ENCODE measurements around the gene RPRML. TPM values are rescaled to one million over a fixed set of nuclear protein-coding genes. Genes with fewer than 3 reads are reported as not detected.
A peak's percentile ranks its signal among the peaks of the same experiment; 100 is the strongest.

RPRML gene
- total RNA-seq, 1 experiment from 2014 or later = 1.3 TPM

DNA sequence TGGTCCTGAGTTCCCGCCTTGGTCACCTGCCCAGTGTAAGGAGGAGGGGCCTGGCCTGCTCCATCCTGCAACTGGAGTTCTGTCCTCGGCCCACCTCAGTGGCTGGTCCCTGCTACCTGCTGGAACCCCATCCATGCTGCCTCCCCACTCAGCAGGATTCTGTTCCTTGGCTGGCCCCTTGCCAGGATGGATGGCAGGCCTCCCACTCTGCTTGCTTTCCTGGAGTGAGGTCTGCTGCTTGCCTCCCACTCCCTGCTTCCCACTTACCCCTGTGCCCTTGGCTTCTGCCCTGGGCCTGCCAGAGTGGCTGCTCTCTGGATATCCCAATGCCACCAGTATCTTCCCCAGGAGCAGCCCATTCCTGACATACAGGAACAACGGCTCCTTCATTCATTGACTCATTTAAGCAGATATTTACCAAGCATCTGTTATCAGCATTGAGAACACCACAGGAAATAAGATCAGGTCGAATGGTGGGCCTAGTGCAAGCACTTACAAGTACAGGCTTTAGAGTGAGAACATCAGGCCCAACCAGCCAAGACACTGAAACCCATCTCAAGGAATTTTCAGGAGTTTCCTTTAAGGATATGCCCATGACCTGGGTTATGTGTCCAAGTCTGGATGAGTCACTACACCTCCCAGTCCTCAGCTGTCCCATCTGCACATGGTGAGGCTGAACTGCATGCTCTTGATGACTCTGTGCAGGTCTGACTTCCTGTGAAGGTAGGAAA lies 17.0 kb upstream of the RPRML start:
- no peak overlapping the region for H2AK5ac ChIP-seq (ENCODE audit: insufficient read length, low read length)
- H3K14ac ChIP-seq (ENCODE audit: insufficient read depth, low read length) = no peak overlapping the region
- H4K8ac ChIP-seq (replicated peaks; ENCODE audit: insufficient read length, low read depth, low read length) = no peak overlapping the region
- H2BK5ac ChIP-seq (ENCODE audit: insufficient read length, low read length) = no peak overlapping the region
- no peak overlapping the region for H3K9ac ChIP-seq (ENCODE audit: extremely low read depth, insufficient read length, low read length)
- TF ChIP-seq, protein P1, sequence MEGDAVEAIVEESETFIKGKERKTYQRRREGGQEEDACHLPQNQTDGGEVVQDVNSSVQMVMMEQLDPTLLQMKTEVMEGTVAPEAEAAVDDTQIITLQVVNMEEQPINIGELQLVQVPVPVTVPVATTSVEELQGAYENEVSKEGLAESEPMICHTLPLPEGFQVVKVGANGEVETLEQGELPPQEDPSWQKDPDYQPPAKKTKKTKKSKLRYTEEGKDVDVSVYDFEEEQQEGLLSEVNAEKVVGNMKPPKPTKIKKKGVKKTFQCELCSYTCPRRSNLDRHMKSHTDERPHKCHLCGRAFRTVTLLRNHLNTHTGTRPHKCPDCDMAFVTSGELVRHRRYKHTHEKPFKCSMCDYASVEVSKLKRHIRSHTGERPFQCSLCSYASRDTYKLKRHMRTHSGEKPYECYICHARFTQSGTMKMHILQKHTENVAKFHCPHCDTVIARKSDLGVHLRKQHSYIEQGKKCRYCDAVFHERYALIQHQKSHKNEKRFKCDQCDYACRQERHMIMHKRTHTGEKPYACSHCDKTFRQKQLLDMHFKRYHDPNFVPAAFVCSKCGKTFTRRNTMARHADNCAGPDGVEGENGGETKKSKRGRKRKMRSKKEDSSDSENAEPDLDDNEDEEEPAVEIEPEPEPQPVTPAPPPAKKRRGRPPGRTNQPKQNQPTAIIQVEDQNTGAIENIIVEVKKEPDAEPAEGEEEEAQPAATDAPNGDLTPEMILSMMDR (conservative IDR thresholded peaks at IDR 0.05) = no peak
- H3K27ac Mint-ChIP-seq = no peak overlapping the region
- no peaks in the 10 kb centered on the region; the same call in none of the 2 replicates for H3K27me3 Mint-ChIP-seq (ENCODE audit: low read depth)
- H3K79me2 ChIP-seq (ENCODE audit: insufficient read depth, low read length) = no peaks in the 10 kb centered on the region
- H3K4me3 Mint-ChIP-seq = peak overlapping the region in 1 of 2 experiments; percentile 8; a peak in 1 of 5 replicates
- no peak overlapping the region for H2BK12ac ChIP-seq (ENCODE audit: insufficient read length, low read depth, low read length)
- H4K91ac ChIP-seq (ENCODE audit: insufficient read length, low read depth, low read length) = no peak overlapping the region
- H3K18ac ChIP-seq (ENCODE audit: insufficient read length, low read depth, low read length) = no peak overlapping the region
- no peaks in the 10 kb centered on the region for H3K4me1 ChIP-seq (ENCODE audit: insufficient read depth, low read length)
- H3K27me3 ChIP-seq (ENCODE audit: insufficient read depth, low read length) = no peaks in the 10 kb centered on the region
- no peak overlapping the region for H3K4ac ChIP-seq (ENCODE audit: low read depth, low read length)
- peaks cover 0 to 5% of the 10 kb centered on the region in 2 experiments; a peak in 1 of 4 replicates for H3K4me1 Mint-ChIP-seq
- no peak overlapping the region for H3K27ac ChIP-seq (ENCODE audit: insufficient read length, low read depth, low read length)
- H2BK20ac ChIP-seq (ENCODE audit: low read depth, low read length, poor library complexity, severe bottlenecking) = no peak overlapping the region
- H3K23me2 ChIP-seq (ENCODE audit: insufficient read length, low read depth, low read length, poor library complexity, severe bottlenecking) = no peaks in the 10 kb centered on the region
- DNase-seq = no peak
- no peak overlapping the region for H3K23ac ChIP-seq (ENCODE audit: insufficient read length, low read depth, low read length)
- no peak overlapping the region for H3T11ph ChIP-seq (ENCODE audit: low read length)
- no peaks in the 10 kb centered on the region for H3K9me3 Mint-ChIP-seq
- H4K20me1 ChIP-seq (ENCODE audit: control insufficient read depth, insufficient read depth, insufficient read length) = no peaks in the 10 kb centered on the region
- no peak overlapping the region for H4K5ac ChIP-seq (ENCODE audit: insufficient read length, low read depth, low read length)
- no peak overlapping the region for H2BK15ac ChIP-seq (ENCODE audit: low read depth, low read length)
- H2BK120ac ChIP-seq (ENCODE audit: low read depth, low read length, poor library complexity, severe bottlenecking) = no peak overlapping the region
- no peaks in the 10 kb centered on the region for H3K36me3 Mint-ChIP-seq (ENCODE audit: insufficient read depth in 1 of 3, low read depth in 3 of 3)
- H3K9me3 ChIP-seq (ENCODE audit: control insufficient read depth, low read depth, low read length) = no peaks in the 10 kb centered on the region
- H2AFZ ChIP-seq (ENCODE audit: low read length) = no peak overlapping the region
- H3K4me2 ChIP-seq (ENCODE audit: insufficient read depth, insufficient read length, low read length) = no peak overlapping the region
- no peaks in the 10 kb centered on the region for H3K79me1 ChIP-seq (ENCODE audit: insufficient read depth, low read depth, low read length, poor library complexity, severe bottlenecking)
- no CpG with 5 or more reads among the region's 4 CpGs for WGBS (ENCODE audit: extremely low coverage, insufficient read length, low lambda C conversion rate)
- H3K56ac ChIP-seq (ENCODE audit: insufficient read length, low read depth, low read length) = no peak overlapping the region

Data from H9 (cell line).